ENCODE results near the gene SORBS2. TPM values are rescaled to one million over a fixed set of nuclear protein-coding genes. Genes with fewer than 3 reads are reported as not detected.

Gene SORBS2
- total and polyA plus RNA-seq, 2 of the 8 experiments (the other 6 are each of a cell fraction or from before 2014, with no cell fraction given) = 73.0 to 87.1 TPM

DNA sequence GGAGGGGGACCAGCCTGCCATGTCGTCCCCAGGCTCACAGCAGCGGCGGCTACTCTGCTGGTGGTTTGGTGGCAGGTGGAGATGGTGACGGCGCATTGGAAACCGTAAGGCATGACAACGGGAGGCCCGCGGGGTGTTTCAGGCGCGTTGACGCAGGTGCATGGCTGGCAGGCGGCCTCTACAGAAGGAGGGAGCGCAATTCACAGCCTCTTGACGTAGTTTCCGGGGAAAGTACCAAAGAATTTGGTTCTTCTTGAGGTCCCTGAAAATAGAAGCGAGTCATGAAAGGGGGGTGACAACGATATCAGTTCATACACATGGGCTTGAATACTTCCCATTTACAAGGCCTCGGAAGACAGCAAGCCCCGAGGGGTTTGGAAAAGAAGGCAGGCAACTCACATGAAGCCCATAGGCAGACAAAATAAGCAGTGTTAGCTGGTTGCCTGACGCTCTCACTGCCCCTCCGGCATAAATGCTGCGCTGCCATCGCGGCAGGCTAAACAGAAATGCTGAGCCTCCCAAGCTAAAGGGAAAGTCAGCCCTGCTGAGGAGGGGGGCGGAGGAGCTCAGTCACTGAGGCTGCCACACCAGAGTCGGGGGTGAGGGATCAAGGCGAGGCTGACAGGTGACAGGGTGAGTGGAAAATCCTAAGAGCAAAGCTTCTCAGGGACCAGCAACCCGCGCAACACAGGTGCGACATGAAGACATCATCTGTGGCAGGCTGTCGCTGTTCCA, 224.4 kb downstream of the SORBS2 start:
- 19% methylated on average over 32 of the region's 32 CpGs; no CpG with 5 or more reads in 1 of the 2 experiments for WGBS, 2 experiments (ENCODE audit: extremely low coverage in 1 of 2, insufficient coverage in 1 of 2, insufficient read length in 1 of 2, insufficient replicate concordance in 2 of 2, low coverage in 1 of 2, low lambda C conversion rate in 2 of 2, missing lambda C conversion rate in 1 of 2)
- peaks cover 0 to 3% (median 1%) of the 10 kb centered on the region in 4 experiments; a peak in 2 of 7 replicates for H3K27me3 ChIP-seq (replicated peaks in 1 of 4; ENCODE audit: control insufficient read depth in 3 of 4, extremely low read depth in 1 of 4, insufficient read depth in 3 of 4, low read length in 3 of 4)
- no peak overlapping the region for H3K56ac ChIP-seq (replicated peaks; ENCODE audit: insufficient read length, low read depth, low read length)
- H3K9ac ChIP-seq (replicated peaks in 1 of 4; ENCODE audit: extremely low read depth in 1 of 4, low read depth in 3 of 4, low read length in 3 of 4) = peak overlapping the region in 1 of 4 experiments; percentile 18; a peak in 2 of 7 replicates
- peak overlapping the region; percentile 78; the same call in 1 of the 2 replicates for H2BK12ac ChIP-seq (ENCODE audit: low read depth, low read length)
- peak overlapping the region; percentile 54 to 59 for H3K4me2 ChIP-seq (ENCODE audit: insufficient read depth in 1 of 2, low read depth in 2 of 2, low read length in 2 of 2)
- H3K27ac ChIP-seq (ENCODE audit: low read depth, low read length) = peak overlapping the region; percentile 13; the same call in 1 of the 2 replicates
- H4K5ac ChIP-seq (ENCODE audit: insufficient read length, low read depth, low read length) = peak overlapping the region; percentile 11
- H3K4me1 ChIP-seq (replicated peaks in 1 of 4; ENCODE audit: control insufficient read depth in 3 of 4, insufficient read depth in 4 of 4, low read length in 3 of 4) = peaks cover 4 to 18% (median 10%) of the 10 kb centered on the region in 4 experiments
- DNase-seq (ENCODE audit: low read depth in 1 of 2, low spot score in 2 of 2) (peak in 1 of 2 experiments; percentile 77), FAIRE-seq (peak; percentile 42)
- peak overlapping the region; percentile 72 for H4K91ac ChIP-seq (replicated peaks; ENCODE audit: insufficient read length, low read length)
- H3K23me2 ChIP-seq (ENCODE audit: low read depth, low read length) = no peaks in the 10 kb centered on the region; the same call in 1 of the 2 replicates
- POLR2A ChIA-PET (ENCODE audit: partially characterized antibody) = interaction anchor here (1.0 kb wide), 1 partner anchor 12 kb away, joined by 4 read pairs; no protein-coding TSS in a partner anchor
- peak overlapping the region; percentile 8; the same call in 1 of the 2 replicates for H2AFZ ChIP-seq (ENCODE audit: low read length)
- peak overlapping the region; percentile 64; the same call in 1 of the 2 replicates for H2BK20ac ChIP-seq (ENCODE audit: low read length)
- no peaks in the 10 kb centered on the region for H3K36me3 ChIP-seq (ENCODE audit: control insufficient read depth in 2 of 4, insufficient read depth in 4 of 4, low read length in 3 of 4)
- no peaks in the 10 kb centered on the region for H4K20me1 ChIP-seq (replicated peaks in 1 of 2; ENCODE audit: control insufficient read depth in 1 of 2, insufficient read depth in 2 of 2, low read length in 2 of 2)
- H4K8ac ChIP-seq (ENCODE audit: extremely low read depth, insufficient read depth, low read length) = no peak overlapping the region; the same call in 1 of the 2 replicates
- peak overlapping the region; percentile 75 for H2BK120ac ChIP-seq (replicated peaks; ENCODE audit: low read depth, low read length)
- H3K4ac ChIP-seq (replicated peaks; ENCODE audit: insufficient read length, low read depth, low read length) = no peak overlapping the region
- H3K23ac ChIP-seq (ENCODE audit: insufficient read length) = no peak overlapping the region
- H3K79me1 ChIP-seq (ENCODE audit: low read depth, low read length) = no peaks in the 10 kb centered on the region
- peak overlapping the region; percentile 52; the same call in 1 of the 2 replicates for H3K18ac ChIP-seq (ENCODE audit: extremely low read depth, low read length)
- H2BK5ac ChIP-seq (ENCODE audit: low read depth, low read length) = 0 out of 2 replicates have a peak overlapping the region, but pooled peaks have one; percentile 6
- H3K14ac ChIP-seq (ENCODE audit: insufficient read length) = no peak overlapping the region
- no peaks in the 10 kb centered on the region for H3K79me2 ChIP-seq (ENCODE audit: control insufficient read depth in 1 of 2, insufficient read depth in 2 of 2, low read length in 2 of 2)
- no peak overlapping the region for H2AK5ac ChIP-seq (ENCODE audit: low read depth, low read length)
- CTCF ChIA-PET (ENCODE audit: partially characterized antibody) = interaction anchor here (0.6 to 3.3 kb wide), 4 partner anchors 10 to 437 kb away, joined by 3 to 27 read pairs (median 3); no protein-coding TSS in a partner anchor
- peak overlapping the region in 3 of 4 experiments; percentile 18 to 53 (median 29); a peak in 5 of 8 replicates for H3K4me3 ChIP-seq (ENCODE audit: extremely low read depth in 1 of 4, insufficient read depth in 2 of 4, low read depth in 3 of 4, low read length in 4 of 4)
- no peaks in the 10 kb centered on the region for H3K9me3 ChIP-seq (ENCODE audit: insufficient read depth in 2 of 2, low read depth in 1 of 2, low read length in 1 of 2)
- no peak overlapping the region; the same call in 1 of the 2 replicates for H2BK15ac ChIP-seq (ENCODE audit: low read length)
- TF ChIP-seq RNF2 (IDR thresholded peaks at IDR 0.05; ENCODE audit: borderline replicate concordance, low read depth, low read length, missing control alignments, poor library complexity, severe bottlenecking) (no peak), JUND (IDR thresholded peaks at IDR 0.05; ENCODE audit: low read length) (no peak), SRF (IDR thresholded peaks at IDR 0.05; ENCODE audit: low read depth, low read length) (no peak), SP4 (IDR thresholded peaks at IDR 0.05; ENCODE audit: low read length) (no peak), SP2 (IDR thresholded peaks at IDR 0.05; ENCODE audit: low read length) (no peak), EGR1 (IDR thresholded peaks at IDR 0.05; ENCODE audit: borderline replicate concordance, low read depth, low read length) (no peak), MAFK (IDR thresholded peaks at IDR 0.05; ENCODE audit: low read depth, low read length) (no peak), SIN3A (conservative IDR thresholded peaks at IDR 0.05 in 1 of 2, IDR thresholded peaks at IDR 0.05 in 1 of 2; ENCODE audit: low read depth in 1 of 2, low read length in 2 of 2) (0 out of 4 replicates have a peak, but pooled peaks of 1 of the 2 experiments have one; percentile 44), ASH2L (IDR thresholded peaks at IDR 0.05; ENCODE audit: low read length) (peak; percentile 83), TAF7 (optimal IDR thresholded peaks at IDR 0.05; ENCODE audit: borderline replicate concordance, low read depth, low read length) (no peak), TCF12 (IDR thresholded peaks at IDR 0.05; ENCODE audit: low read depth, low read length) (peak; percentile 86)
